Spleen (tissue), 11 donors: ENCODE data around the gene EEF1AKMT1. TPM values are rescaled to one million over a fixed set of nuclear protein-coding genes. Genes with fewer than 3 reads are reported as not detected.

Source experiments
- DNase-seq: peaks from one replicate; pipeline ENCODE4 v3.0.0-alpha.2; 2020
- H3K27ac ChIP-seq, 8 donors: fragments of 200-600 bp; sonication (generic) in 7 of 8; 1 replicate in 4 of 8; 2 replicates in 4 of 8; pipeline versions ENCODE4 v1.5.0 to v1.8.0; 2016 to 2021; ENCODE audit warnings: inconsistent platforms in 4 of 8, mild to moderate bottlenecking in 4 of 8, moderate library complexity in 1 of 8
- H3K27me3 ChIP-seq, 7 donors: fragments of 200-600 bp; sonication (generic) in 6 of 7; replicated peaks in 1 of 7; 1 replicate in 4 of 7; 2 replicates in 3 of 7; pipeline versions ENCODE4 v1.5.0 to v1.8.0; 2016 to 2021; ENCODE audit warnings: inconsistent platforms in 3 of 7, mild to moderate bottlenecking in 1 of 7
- H3K36me3 ChIP-seq, 6 donors: fragments of 200-600 bp; sonication (generic) in 5 of 6; 1 replicate in 4 of 6; 2 replicates in 2 of 6; pipeline versions ENCODE4 v1.5.0 to v1.8.0; 2016 to 2021; ENCODE audit warnings: inconsistent platforms in 2 of 6
- H3K4me1 ChIP-seq, 6 donors: fragments of 200-600 bp; sonication (generic) in 5 of 6; 1 replicate in 3 of 6; 2 replicates in 3 of 6; pipeline versions ENCODE4 v1.5.0 to v1.8.0; 2016 to 2021; ENCODE audit warnings: inconsistent platforms in 3 of 6
- H3K4me3 ChIP-seq, 8 donors: fragments of 200-600 bp; sonication (generic) in 7 of 8; 1 replicate in 4 of 8; 2 replicates in 4 of 8; pipeline versions ENCODE4 v1.5.0 to v1.8.0; 2016 to 2021; ENCODE audit warnings: inconsistent platforms in 4 of 8, mild to moderate bottlenecking in 4 of 8, moderate library complexity in 2 of 8
- H3K9me3 ChIP-seq, 8 donors: fragments of 200-600 bp; sonication (generic) in 7 of 8; 1 replicate in 4 of 8; 2 replicates in 4 of 8; pipeline versions ENCODE4 v1.5.0 to v1.8.0; 2016 to 2021; ENCODE audit warnings: inconsistent platforms in 4 of 8
- CTCF ChIP-seq, 11 experiments: fragments of 200-600 bp in 7 of 11; fragments of 450-650 bp in 4 of 11; sonication (generic) in 4 of 11; IDR thresholded peaks in 8 of 11; conservative IDR thresholded peaks in 3 of 11; 1 replicate in 7 of 11; 2 replicates in 4 of 11; pipeline versions ENCODE4 v1.4.0 to v1.8.0; 2016 to 2021; ENCODE audit warnings: antibody characterized with exemption in 11 of 11, inconsistent platforms in 4 of 11, mild to moderate bottlenecking in 1 of 11
- POLR2A ChIP-seq, 3 donors: fragments of 450-650 bp; IDR thresholded peaks; one replicate each; pipeline ENCODE4 v1.5.1; 2017; ENCODE audit warnings: antibody characterized with exemption in 3 of 3, mild to moderate bottlenecking in 1 of 3
- POLR2AphosphoS5 ChIP-seq, 3 donors: sonication (generic); formaldehyde crosslinking; IDR thresholded peaks; one replicate each; pipeline ENCODE4 v1.5.1; 2017; ENCODE audit warnings: antibody characterized with exemption in 3 of 3
- WGBS, 5 donors: extraction: QIAGEN DNeasy Blood & Tissue Kit in 3 of 5; methylation state at CpG; one replicate each; pipeline versions ENCODE4 v1.1.5 to v1.1.7; 2013 to 2018; 5-methylcytosine and 5-hydroxymethylcytosine counted together
- intact Hi-C: fragments of 100-400 bp; cut with DNase I; formaldehyde crosslinking; loops from one replicate; pipeline ENCODE4 v1.15.0; 2023; ENCODE audit warnings: low total_unique reads
- polyA plus RNA-seq, 3 donors: library from polyadenylated mRNA; stranded (reverse); fragments of 200-250 nt; gene quantifications; one replicate each; pipeline ENCODE4 v1.2.1, GENCODE V29; 2013
- total RNA-seq, 7 donors: library from RNA; depleted of rRNA in 3 of 7; stranded (reverse); fragments of >200 nt in 3 of 7; fragmentation: NEBNext Ultra II Directional in 4 of 7; extraction: Animal tissue kit (Norgen Biotek cat#: 25700) in 4 of 7; gene quantifications; one replicate each; pipeline versions ENCODE4 v1.1.0 to v1.2.1, GENCODE V29; 2016 to 2021
- donor health status: healthy with polysubstance abuse.
- donor health status: DM: no; HTN: no; CAD: no; lungs with moderate emphysema.
- donor health status: DM: no; HTN: no; CAD: no.
- donor health status: Bipolar disorder and iron deficiency.
- donor health status: healthy.
- donor health status: DM: no; HTN: no; CAD: no.
- donor health status: DM: yes; HTN: yes; CAD: no.

The EEF1AKMT1 gene
- total and polyA plus RNA-seq, 10 donors: 3.8 to 10.1 (median 7.0) TPM

- Histone ChIP-seq H3K4me1 (peaks cover 0 to 26% (median 18%) of the 10 kb centered on the region in 6 donors), H3K9me3 (no peaks in the 10 kb centered on the region), H3K27me3 (peaks cover 0 to 58% (median 34%) of the 10 kb centered on the region in 7 donors), H3K36me3 (no peaks in the 10 kb centered on the region), H3K4me3 (no peak overlapping the region), H3K27ac (no peak overlapping the region)
- TF ChIP-seq CTCF (IDR thresholded peaks at IDR 0.05 in 8 of 11, conservative IDR thresholded peaks at IDR 0.05 in 3 of 11) (no peak), POLR2AphosphoS5 (IDR thresholded peaks at IDR 0.05) (no peak), POLR2A (IDR thresholded peaks at IDR 0.05) (no peak)
- DNase-seq: no peak
- intact Hi-C loops: loop anchor here (10.0 kb wide), 1 partner anchor 205 kb away; no protein-coding TSS in a partner anchor
- 87 to 94% (median 88%) methylated on average over 6 of the region's 6 CpGs for WGBS, 5 donors
Measured at GRCh38 chr13:20700288-20700687, 73.5 kb downstream of the EEF1AKMT1 start.

GRCh38 chr13:20699715-20700114, 74.0 kb downstream of the EEF1AKMT1 start:
- no peak for TF ChIP-seq POLR2AphosphoS5 (IDR thresholded peaks at IDR 0.05)
- TF ChIP-seq POLR2A (IDR thresholded peaks at IDR 0.05): no peak
- TF ChIP-seq CTCF (IDR thresholded peaks at IDR 0.05 in 8 of 11, conservative IDR thresholded peaks at IDR 0.05 in 3 of 11): no peak
- H3K27me3 ChIP-seq: peaks cover 0 to 58% (median 34%) of the 10 kb centered on the region in 7 donors
- H3K4me3 ChIP-seq: no peak overlapping the region
- H3K36me3 ChIP-seq: no peaks in the 10 kb centered on the region
- DNase-seq: no peak
- WGBS, 5 donors: 84 to 92% (median 86%) methylated on average over 9 of the region's 9 CpGs
- intact Hi-C loops: loop anchor here (10.0 kb wide), 1 partner anchor 205 kb away; no protein-coding TSS in a partner anchor
- H3K9me3 ChIP-seq: no peaks in the 10 kb centered on the region
- H3K27ac ChIP-seq: no peak overlapping the region
- peaks cover 0 to 26% (median 18%) of the 10 kb centered on the region in 6 donors for H3K4me1 ChIP-seq

GRCh38 chr13:20696073-20696472, 77.7 kb downstream of the EEF1AKMT1 start:
- TF ChIP-seq CTCF (IDR thresholded peaks at IDR 0.05 in 8 of 11, conservative IDR thresholded peaks at IDR 0.05 in 3 of 11) (no peak), POLR2AphosphoS5 (IDR thresholded peaks at IDR 0.05) (no peak), POLR2A (IDR thresholded peaks at IDR 0.05) (no peak)
- DNase-seq: no peak
- Histone ChIP-seq H3K4me3 (no peak overlapping the region), H3K4me1 (no peaks in the 10 kb centered on the region), H3K27ac (no peak overlapping the region), H3K36me3 (peaks cover 0 to 12% (median 5%) of the 10 kb centered on the region in 6 donors), H3K27me3 (peaks cover 0 to 34% (median 10%) of the 10 kb centered on the region in 7 donors), H3K9me3 (no peaks in the 10 kb centered on the region)
- 44 to 50% (median 46%) methylated on average over 4 of the region's 4 CpGs for WGBS, 5 donors
- intact Hi-C loops: no loop called here

- Histone ChIP-seq H3K27ac (no peak overlapping the region), H3K36me3 (peaks cover 0 to 28% (median 5%) of the 10 kb centered on the region in 6 donors), H3K9me3 (no peaks in the 10 kb centered on the region), H3K4me1 (no peaks in the 10 kb centered on the region), H3K27me3 (peaks cover 0 to 6% (median 0%) of the 10 kb centered on the region in 7 donors), H3K4me3 (no peak overlapping the region)
- intact Hi-C loops: no loop called here
- TF ChIP-seq POLR2A (IDR thresholded peaks at IDR 0.05) (no peak), CTCF (IDR thresholded peaks at IDR 0.05 in 8 of 11, conservative IDR thresholded peaks at IDR 0.05 in 3 of 11) (no peak), POLR2AphosphoS5 (IDR thresholded peaks at IDR 0.05) (no peak)
- no peak for DNase-seq
- 68 to 72% (median 69%) methylated on average over 4 of the region's 4 CpGs for WGBS, 5 donors
Measured at GRCh38 chr13:20691616-20692015, 82.1 kb downstream of the EEF1AKMT1 start.
